ENCODE results near the gene CCNI. TPM values are rescaled to one million over a fixed set of nuclear protein-coding genes. Genes with fewer than 3 reads are reported as not detected.

Gene CCNI, protein sequence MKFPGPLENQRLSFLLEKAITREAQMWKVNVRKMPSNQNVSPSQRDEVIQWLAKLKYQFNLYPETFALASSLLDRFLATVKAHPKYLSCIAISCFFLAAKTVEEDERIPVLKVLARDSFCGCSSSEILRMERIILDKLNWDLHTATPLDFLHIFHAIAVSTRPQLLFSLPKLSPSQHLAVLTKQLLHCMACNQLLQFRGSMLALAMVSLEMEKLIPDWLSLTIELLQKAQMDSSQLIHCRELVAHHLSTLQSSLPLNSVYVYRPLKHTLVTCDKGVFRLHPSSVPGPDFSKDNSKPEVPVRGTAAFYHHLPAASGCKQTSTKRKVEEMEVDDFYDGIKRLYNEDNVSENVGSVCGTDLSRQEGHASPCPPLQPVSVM
- total RNA-seq (10 to 100 TPM; 36.2 to 82.1 TPM), polyA plus RNA-seq (10 to 100 TPM; 42.5 to 87.5 TPM)

DNA sequence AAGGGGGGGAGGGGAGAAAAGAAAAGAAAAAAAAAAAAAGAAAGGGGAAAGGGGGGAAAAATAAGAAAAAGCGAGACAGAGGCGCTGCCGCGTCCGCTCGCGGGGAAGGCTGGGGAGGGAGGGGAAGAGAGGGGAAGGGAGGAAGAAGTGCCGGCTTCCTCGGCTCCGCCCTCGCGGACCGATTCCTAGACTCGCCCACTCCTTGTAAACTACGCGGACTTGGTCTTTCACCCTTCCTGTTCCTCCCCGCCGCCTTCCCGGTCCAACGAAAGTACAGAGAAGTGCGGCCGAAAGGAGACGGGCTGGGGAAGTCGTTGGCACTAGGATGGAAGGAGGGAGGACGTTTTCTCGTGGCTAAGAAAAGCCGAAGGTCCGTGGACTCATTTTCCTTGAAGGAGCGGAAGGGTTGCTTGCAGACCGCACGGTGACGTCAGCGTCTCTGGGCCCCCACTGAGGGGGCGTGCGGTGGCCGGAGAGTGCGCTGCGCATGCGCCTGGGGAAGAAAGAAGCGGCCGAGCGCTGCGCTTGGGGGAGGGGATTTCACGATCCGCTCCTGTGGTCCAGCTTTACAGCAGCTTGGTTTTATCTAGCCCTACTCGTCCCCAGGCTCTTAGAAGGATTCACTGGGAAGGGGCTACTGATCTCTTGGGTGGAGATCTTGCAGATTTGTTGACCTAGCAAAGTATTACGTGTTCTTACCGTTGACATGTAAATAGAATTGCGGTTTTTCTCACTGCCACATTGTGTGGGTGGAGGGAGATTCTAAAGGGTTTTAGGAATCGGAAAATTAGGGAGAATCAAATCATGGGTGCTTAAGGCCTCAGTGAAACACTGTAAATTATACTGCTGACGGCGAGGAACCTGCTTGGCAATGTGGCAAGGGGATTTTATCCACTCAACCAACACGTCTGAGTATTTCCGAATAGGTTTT is at the start of gene CCNI:
CCNI (minus strand) TSS at position 121 of the 931 bp plus-strand sequence. CDS start 9,627 bp downstream, outside the sequence.
- no peaks in the 10 kb centered on the region for H3K27me3 ChIP-seq (ENCODE audit: control insufficient read depth in 4 of 4, insufficient read depth in 4 of 4, low read length in 3 of 4)
- under 1% methylated on average over 54 of the region's 54 CpGs for WGBS
- H3K9me3 ChIP-seq (ENCODE audit: control insufficient read depth in 4 of 4, low read length in 3 of 4) = no peaks in the 10 kb centered on the region
- TF ChIP-seq RAD21 (IDR thresholded peaks at IDR 0.05) (peak in 1 of 2 donors; percentile 24), HNF4G (IDR thresholded peaks at IDR 0.05) (peak; percentile 54), FOXA1 (IDR thresholded peaks at IDR 0.05) (peak; percentile 37), RXRA (IDR thresholded peaks at IDR 0.05) (peak; percentile 60 to 79), YY1 (IDR thresholded peaks at IDR 0.05) (peak; percentile 73), FOXA2 (IDR thresholded peaks at IDR 0.05) (no peak), SP1 (IDR thresholded peaks at IDR 0.05) (peak; percentile 86), TAF1 (conservative IDR thresholded peaks at IDR 0.05) (peak; percentile 36), HNF4A (conservative IDR thresholded peaks at IDR 0.05) (peak; percentile 56 to 72), JUND (IDR thresholded peaks at IDR 0.05) (peak; percentile 98 to 99), GABPA (IDR thresholded peaks at IDR 0.05 in 1 of 2, conservative IDR thresholded peaks at IDR 0.05 in 1 of 2) (peak in 1 of 2 donors; percentile 44), NR2F2 (IDR thresholded peaks at IDR 0.05) (peak; percentile 84), EGR1 (IDR thresholded peaks at IDR 0.05; ENCODE audit: low read depth in 2 of 2) (peak; percentile 98 to 99)
- TF ChIP-seq, protein P1, sequence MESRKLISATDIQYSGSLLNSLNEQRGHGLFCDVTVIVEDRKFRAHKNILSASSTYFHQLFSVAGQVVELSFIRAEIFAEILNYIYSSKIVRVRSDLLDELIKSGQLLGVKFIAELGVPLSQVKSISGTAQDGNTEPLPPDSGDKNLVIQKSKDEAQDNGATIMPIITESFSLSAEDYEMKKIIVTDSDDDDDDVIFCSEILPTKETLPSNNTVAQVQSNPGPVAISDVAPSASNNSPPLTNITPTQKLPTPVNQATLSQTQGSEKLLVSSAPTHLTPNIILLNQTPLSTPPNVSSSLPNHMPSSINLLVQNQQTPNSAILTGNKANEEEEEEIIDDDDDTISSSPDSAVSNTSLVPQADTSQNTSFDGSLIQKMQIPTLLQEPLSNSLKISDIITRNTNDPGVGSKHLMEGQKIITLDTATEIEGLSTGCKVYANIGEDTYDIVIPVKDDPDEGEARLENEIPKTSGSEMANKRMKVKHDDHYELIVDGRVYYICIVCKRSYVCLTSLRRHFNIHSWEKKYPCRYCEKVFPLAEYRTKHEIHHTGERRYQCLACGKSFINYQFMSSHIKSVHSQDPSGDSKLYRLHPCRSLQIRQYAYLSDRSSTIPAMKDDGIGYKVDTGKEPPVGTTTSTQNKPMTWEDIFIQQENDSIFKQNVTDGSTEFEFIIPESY (IDR thresholded peaks at IDR 0.05) = peak; percentile 58
- TF ChIP-seq, protein P2, sequence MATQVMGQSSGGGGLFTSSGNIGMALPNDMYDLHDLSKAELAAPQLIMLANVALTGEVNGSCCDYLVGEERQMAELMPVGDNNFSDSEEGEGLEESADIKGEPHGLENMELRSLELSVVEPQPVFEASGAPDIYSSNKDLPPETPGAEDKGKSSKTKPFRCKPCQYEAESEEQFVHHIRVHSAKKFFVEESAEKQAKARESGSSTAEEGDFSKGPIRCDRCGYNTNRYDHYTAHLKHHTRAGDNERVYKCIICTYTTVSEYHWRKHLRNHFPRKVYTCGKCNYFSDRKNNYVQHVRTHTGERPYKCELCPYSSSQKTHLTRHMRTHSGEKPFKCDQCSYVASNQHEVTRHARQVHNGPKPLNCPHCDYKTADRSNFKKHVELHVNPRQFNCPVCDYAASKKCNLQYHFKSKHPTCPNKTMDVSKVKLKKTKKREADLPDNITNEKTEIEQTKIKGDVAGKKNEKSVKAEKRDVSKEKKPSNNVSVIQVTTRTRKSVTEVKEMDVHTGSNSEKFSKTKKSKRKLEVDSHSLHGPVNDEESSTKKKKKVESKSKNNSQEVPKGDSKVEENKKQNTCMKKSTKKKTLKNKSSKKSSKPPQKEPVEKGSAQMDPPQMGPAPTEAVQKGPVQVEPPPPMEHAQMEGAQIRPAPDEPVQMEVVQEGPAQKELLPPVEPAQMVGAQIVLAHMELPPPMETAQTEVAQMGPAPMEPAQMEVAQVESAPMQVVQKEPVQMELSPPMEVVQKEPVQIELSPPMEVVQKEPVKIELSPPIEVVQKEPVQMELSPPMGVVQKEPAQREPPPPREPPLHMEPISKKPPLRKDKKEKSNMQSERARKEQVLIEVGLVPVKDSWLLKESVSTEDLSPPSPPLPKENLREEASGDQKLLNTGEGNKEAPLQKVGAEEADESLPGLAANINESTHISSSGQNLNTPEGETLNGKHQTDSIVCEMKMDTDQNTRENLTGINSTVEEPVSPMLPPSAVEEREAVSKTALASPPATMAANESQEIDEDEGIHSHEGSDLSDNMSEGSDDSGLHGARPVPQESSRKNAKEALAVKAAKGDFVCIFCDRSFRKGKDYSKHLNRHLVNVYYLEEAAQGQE (IDR thresholded peaks at IDR 0.05) = peak; percentile 82
- TF ChIP-seq, protein P3, sequence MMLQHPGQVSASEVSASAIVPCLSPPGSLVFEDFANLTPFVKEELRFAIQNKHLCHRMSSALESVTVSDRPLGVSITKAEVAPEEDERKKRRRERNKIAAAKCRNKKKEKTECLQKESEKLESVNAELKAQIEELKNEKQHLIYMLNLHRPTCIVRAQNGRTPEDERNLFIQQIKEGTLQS (IDR thresholded peaks at IDR 0.05) = peak; percentile 94
- TF ChIP-seq, protein P4, sequence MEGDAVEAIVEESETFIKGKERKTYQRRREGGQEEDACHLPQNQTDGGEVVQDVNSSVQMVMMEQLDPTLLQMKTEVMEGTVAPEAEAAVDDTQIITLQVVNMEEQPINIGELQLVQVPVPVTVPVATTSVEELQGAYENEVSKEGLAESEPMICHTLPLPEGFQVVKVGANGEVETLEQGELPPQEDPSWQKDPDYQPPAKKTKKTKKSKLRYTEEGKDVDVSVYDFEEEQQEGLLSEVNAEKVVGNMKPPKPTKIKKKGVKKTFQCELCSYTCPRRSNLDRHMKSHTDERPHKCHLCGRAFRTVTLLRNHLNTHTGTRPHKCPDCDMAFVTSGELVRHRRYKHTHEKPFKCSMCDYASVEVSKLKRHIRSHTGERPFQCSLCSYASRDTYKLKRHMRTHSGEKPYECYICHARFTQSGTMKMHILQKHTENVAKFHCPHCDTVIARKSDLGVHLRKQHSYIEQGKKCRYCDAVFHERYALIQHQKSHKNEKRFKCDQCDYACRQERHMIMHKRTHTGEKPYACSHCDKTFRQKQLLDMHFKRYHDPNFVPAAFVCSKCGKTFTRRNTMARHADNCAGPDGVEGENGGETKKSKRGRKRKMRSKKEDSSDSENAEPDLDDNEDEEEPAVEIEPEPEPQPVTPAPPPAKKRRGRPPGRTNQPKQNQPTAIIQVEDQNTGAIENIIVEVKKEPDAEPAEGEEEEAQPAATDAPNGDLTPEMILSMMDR (IDR thresholded peaks at IDR 0.05; ENCODE audit: low read depth, low read length, missing input control) = no peak
- TF ChIP-seq, protein P5, sequence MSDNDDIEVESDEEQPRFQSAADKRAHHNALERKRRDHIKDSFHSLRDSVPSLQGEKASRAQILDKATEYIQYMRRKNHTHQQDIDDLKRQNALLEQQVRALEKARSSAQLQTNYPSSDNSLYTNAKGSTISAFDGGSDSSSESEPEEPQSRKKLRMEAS (IDR thresholded peaks at IDR 0.05) = peak; percentile 52
- H3K36me3 ChIP-seq (ENCODE audit: control insufficient read depth in 4 of 4, insufficient read depth in 3 of 4, low read depth in 1 of 4, low read length in 3 of 4) = no peaks in the 10 kb centered on the region
- peak within 1 kb of the TSS; percentile 80 to 96 (median 91) for H3K4me3 ChIP-seq (ENCODE audit: low read depth in 1 of 3, low read length in 3 of 3)
- H3K4me1 ChIP-seq (ENCODE audit: control insufficient read depth in 4 of 4, insufficient read depth in 4 of 4, low read length in 3 of 4) = peaks cover 4 to 29% (median 25%) of the 10 kb centered on the region in 4 donors
- peak within 1 kb of the TSS; percentile 92 to 99 for H3K27ac ChIP-seq (ENCODE audit: low read depth in 1 of 2, low read length in 2 of 2)
- peak; percentile 94 for DNase-seq (ENCODE audit: low spot score)
- peak within 1 kb of the TSS; percentile 91 to 100 for H3K9ac ChIP-seq (ENCODE audit: low read depth in 1 of 2, low read length in 2 of 2)
